Sigmoid colon (tissue), 7 donors: ENCODE results near the gene OPN4. TPM values are rescaled to one million over a fixed set of nuclear protein-coding genes. Genes with fewer than 3 reads are reported as not detected.

ENCODE experiments used
- DNase-seq: peaks from one replicate; pipeline ENCODE4 v3.0.0-alpha.2; 2019
- H3K27ac ChIP-seq, 4 donors: fragments of 200-600 bp; sonication (generic); one replicate each; pipeline ENCODE4 v1.5.1; 2016 to 2019; ENCODE audit warnings: mild to moderate bottlenecking in 1 of 4
- H3K27me3 ChIP-seq, 3 donors: fragments of 200-600 bp; sonication (generic); one replicate each; pipeline ENCODE4 v1.5.1; 2019; ENCODE audit warnings: mild to moderate bottlenecking in 1 of 3
- H3K36me3 ChIP-seq, 4 donors: fragments of 200-600 bp; sonication (generic); one replicate each; pipeline ENCODE4 v1.5.1; 2016 to 2019
- H3K4me1 ChIP-seq, 4 donors: fragments of 200-600 bp; sonication (generic); one replicate each; pipeline ENCODE4 v1.5.1; 2017 to 2019
- H3K4me3 ChIP-seq, 4 donors: fragments of 200-600 bp; sonication (generic); one replicate each; pipeline ENCODE4 v1.5.1; 2017 to 2019; ENCODE audit warnings: mild to moderate bottlenecking in 2 of 4, moderate library complexity in 1 of 4
- H3K9me3 ChIP-seq, 4 donors: fragments of 200-600 bp in 3 of 4; sonication (generic) in 3 of 4; one replicate each; pipeline versions ENCODE4 v1.5.1 to v1.6.1; 2013 to 2019
- EP300 ChIP-seq, 4 donors: sonication (generic); formaldehyde crosslinking; IDR thresholded peaks; one replicate each; pipeline ENCODE4 v1.6.1; 2017; ENCODE audit warnings: antibody characterized with exemption in 4 of 4
- POLR2A ChIP-seq, 2 donors: fragments of 450-650 bp; IDR thresholded peaks; one replicate each; pipeline ENCODE4 v1.6.1; 2016; ENCODE audit warnings: antibody characterized with exemption in 2 of 2, mild to moderate bottlenecking in 2 of 2, moderate library complexity in 2 of 2
- POLR2AphosphoS5 ChIP-seq, 4 donors: sonication (generic); formaldehyde crosslinking; IDR thresholded peaks; one replicate each; pipeline ENCODE4 v1.6.1; 2017; ENCODE audit warnings: antibody characterized with exemption in 4 of 4
- WGBS, 2 donors: extraction: QIAGEN DNeasy Blood & Tissue Kit; methylation state at CpG; one replicate each; pipeline ENCODE4 v1.1.7; 2013; 5-methylcytosine and 5-hydroxymethylcytosine counted together
- intact Hi-C: fragments of 100-400 bp; cut with DNase I; formaldehyde crosslinking; loops from one replicate; pipeline ENCODE4 v1.15.1; 2023
- polyA plus RNA-seq, 3 donors: library from polyadenylated mRNA; stranded (reverse); fragments of 200-250 nt; gene quantifications; one replicate each; pipeline ENCODE4 v1.2.3, GENCODE V29; 2013
- total RNA-seq, 4 donors: library from RNA; depleted of rRNA; stranded (reverse); fragments of >200 nt; gene quantifications; one replicate each; pipeline ENCODE4 v1.1.0, GENCODE V29; 2016
- TF ChIP-seq, protein P1 (sequence below), 4 experiments: fragments of 450-650 bp in 3 of 4; fragments of 200-600 bp in 1 of 4; IDR thresholded peaks; one replicate each; pipeline ENCODE4 v1.5.1; 2016 to 2019; ENCODE audit warnings: antibody characterized with exemption in 4 of 4, mild to moderate bottlenecking in 3 of 4, moderate library complexity in 2 of 4
- donor health status: healthy with polysubstance abuse.
- donor health status: Bipolar disorder and iron deficiency.
- donor health status: healthy.

Gene OPN4
- total and polyA plus RNA-seq, 7 donors = 0.04 TPM; not detected in 6

DNA sequence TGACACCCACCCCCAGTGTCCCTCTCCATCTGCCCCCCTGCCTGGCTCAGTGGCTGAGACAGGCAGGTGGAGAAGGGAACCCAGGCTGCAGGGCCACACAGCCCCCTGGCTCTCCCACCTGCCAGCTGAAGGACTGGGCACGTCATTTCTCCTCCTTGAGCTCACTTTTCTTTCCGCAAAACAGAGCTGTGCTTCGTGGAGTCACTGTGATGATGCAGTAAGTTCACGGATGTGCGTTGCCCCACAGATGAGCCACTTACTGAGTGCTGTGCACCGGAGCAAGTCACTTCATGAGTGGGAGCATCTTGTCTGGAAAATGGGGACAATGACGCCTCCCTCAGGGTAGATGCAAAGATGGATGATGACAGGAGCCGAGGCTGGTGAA is 2.7 kb downstream of the OPN4 start:
- TF ChIP-seq POLR2A (IDR thresholded peaks at IDR 0.05) (no peak), POLR2AphosphoS5 (IDR thresholded peaks at IDR 0.05) (no peak), EP300 (IDR thresholded peaks at IDR 0.05) (no peak)
- TF ChIP-seq, protein P1, sequence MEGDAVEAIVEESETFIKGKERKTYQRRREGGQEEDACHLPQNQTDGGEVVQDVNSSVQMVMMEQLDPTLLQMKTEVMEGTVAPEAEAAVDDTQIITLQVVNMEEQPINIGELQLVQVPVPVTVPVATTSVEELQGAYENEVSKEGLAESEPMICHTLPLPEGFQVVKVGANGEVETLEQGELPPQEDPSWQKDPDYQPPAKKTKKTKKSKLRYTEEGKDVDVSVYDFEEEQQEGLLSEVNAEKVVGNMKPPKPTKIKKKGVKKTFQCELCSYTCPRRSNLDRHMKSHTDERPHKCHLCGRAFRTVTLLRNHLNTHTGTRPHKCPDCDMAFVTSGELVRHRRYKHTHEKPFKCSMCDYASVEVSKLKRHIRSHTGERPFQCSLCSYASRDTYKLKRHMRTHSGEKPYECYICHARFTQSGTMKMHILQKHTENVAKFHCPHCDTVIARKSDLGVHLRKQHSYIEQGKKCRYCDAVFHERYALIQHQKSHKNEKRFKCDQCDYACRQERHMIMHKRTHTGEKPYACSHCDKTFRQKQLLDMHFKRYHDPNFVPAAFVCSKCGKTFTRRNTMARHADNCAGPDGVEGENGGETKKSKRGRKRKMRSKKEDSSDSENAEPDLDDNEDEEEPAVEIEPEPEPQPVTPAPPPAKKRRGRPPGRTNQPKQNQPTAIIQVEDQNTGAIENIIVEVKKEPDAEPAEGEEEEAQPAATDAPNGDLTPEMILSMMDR (IDR thresholded peaks at IDR 0.05) = no peak
- no peaks in the 10 kb centered on the region for H3K27me3 ChIP-seq
- H3K4me1 ChIP-seq = peaks cover 0 to 10% (median 10%) of the 10 kb centered on the region in 4 donors
- H3K36me3 ChIP-seq = no peaks in the 10 kb centered on the region
- H3K27ac ChIP-seq = no peak overlapping the region
- no peak overlapping the region for H3K4me3 ChIP-seq
- H3K9me3 ChIP-seq = no peaks in the 10 kb centered on the region
- 88 to 92% methylated on average over 8 of the region's 8 CpGs for WGBS, 2 donors
- intact Hi-C loops = no loop called here
- peak; percentile 27 for DNase-seq

DNA sequence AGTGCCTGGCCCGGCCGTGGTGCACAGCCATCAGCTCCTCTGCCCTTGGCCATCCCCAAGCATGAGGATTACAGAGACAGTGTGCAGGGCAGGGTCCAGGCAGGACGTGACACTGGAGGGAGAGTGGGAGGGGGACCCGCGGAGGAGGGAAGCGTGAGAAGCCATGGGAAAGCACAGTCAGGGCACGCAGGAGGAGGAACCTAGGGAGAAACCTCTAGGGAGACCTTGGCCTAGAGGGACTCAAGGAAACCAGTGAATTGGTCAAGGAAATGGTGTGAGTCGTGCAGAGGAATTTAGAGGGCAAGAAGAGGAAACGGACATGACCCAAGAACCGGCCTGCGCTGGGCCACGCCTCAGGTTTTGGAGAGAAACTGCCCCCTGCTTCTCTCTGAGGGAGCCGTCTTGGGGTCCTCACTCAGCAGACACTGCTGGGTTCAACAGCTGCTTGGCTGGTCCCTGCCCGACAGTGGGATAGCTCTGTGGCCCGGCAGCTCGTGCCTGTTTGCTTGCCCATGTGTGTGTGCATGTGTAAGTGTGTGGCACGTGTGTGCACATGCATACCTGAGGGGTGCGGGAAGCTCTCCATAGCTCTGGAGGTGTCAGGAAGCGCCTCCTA is 3.2 kb downstream of the OPN4 start:
- no peaks in the 10 kb centered on the region for H3K36me3 ChIP-seq
- no peak overlapping the region for H3K4me3 ChIP-seq
- DNase-seq = peak; percentile 56
- no peak for TF ChIP-seq EP300 (IDR thresholded peaks at IDR 0.05)
- WGBS, 2 donors = 81 to 82% methylated on average over 19 of the region's 19 CpGs
- intact Hi-C loops = no loop called here
- H3K27ac ChIP-seq = no peak overlapping the region
- H3K9me3 ChIP-seq = no peaks in the 10 kb centered on the region
- no peaks in the 10 kb centered on the region for H3K27me3 ChIP-seq
- H3K4me1 ChIP-seq = peaks cover 0 to 13% (median 12%) of the 10 kb centered on the region in 4 donors

DNA sequence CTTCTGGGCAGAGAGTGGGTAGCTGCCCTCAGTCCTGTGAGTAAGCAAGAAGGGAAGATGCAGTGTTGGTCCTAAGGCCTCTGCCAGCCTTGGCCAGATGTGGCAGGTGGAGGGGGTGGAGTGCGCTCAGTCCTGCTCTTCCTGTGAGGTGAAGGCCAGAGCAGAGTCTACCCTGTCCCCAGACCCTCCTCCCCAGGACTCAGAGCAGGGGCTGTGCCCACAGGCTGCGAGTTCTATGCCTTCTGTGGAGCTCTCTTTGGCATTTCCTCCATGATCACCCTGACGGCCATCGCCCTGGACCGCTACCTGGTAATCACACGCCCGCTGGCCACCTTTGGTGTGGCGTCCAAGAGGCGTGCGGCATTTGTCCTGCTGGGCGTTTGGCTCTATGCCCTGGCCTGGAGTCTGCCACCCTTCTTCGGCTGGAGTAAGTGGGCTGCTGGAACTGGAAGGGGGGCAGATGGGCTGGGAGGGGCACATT is 4.0 kb downstream of the OPN4 start:
- no peaks in the 10 kb centered on the region for H3K36me3 ChIP-seq
- H3K4me1 ChIP-seq = peaks cover 0 to 13% (median 12%) of the 10 kb centered on the region in 4 donors
- DNase-seq = peak; percentile 53
- WGBS, 2 donors = 85 to 91% methylated on average over 12 of the region's 12 CpGs
- no peak overlapping the region for H3K27ac ChIP-seq
- TF ChIP-seq POLR2AphosphoS5 (IDR thresholded peaks at IDR 0.05) (no peak), EP300 (IDR thresholded peaks at IDR 0.05) (no peak), POLR2A (IDR thresholded peaks at IDR 0.05) (no peak)
- TF ChIP-seq, protein P1 (IDR thresholded peaks at IDR 0.05) = no peak
- no peaks in the 10 kb centered on the region for H3K9me3 ChIP-seq
- no peaks in the 10 kb centered on the region for H3K27me3 ChIP-seq
- H3K4me3 ChIP-seq = no peak overlapping the region
- intact Hi-C loops = no loop called here

DNA sequence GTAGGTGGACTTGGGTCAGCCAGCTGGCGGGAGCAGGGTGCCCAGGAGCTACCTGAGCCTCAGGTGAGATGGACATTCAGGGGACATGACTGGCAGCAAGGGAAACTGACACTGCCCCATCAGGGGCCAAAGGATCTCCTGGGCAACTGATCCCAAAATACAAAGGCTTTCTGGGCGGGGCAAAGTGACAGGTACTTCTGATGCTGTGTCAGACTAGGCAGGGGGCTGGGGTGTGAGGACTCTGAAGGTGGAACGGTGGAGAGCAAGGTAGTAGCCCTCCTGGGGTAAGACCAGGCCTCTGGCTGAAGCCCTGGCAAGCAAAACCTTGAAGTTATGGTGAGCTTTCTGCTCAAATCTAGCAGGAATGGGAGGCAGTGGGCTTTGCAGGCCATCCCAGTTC is 4.4 kb downstream of the OPN4 start:
- 62 to 77% methylated on average over 3 of the region's 3 CpGs for WGBS, 2 donors
- H3K9me3 ChIP-seq = no peaks in the 10 kb centered on the region
- no peak overlapping the region for H3K4me3 ChIP-seq
- no peak overlapping the region for H3K27ac ChIP-seq
- TF ChIP-seq POLR2A (IDR thresholded peaks at IDR 0.05) (no peak), POLR2AphosphoS5 (IDR thresholded peaks at IDR 0.05) (no peak), EP300 (IDR thresholded peaks at IDR 0.05) (no peak)
- TF ChIP-seq, protein P1 (IDR thresholded peaks at IDR 0.05) = no peak
- peaks cover 0 to 13% (median 12%) of the 10 kb centered on the region in 4 donors for H3K4me1 ChIP-seq
- no peaks in the 10 kb centered on the region for H3K36me3 ChIP-seq
- H3K27me3 ChIP-seq = no peaks in the 10 kb centered on the region
- no peak for DNase-seq
- intact Hi-C loops = no loop called here

DNA sequence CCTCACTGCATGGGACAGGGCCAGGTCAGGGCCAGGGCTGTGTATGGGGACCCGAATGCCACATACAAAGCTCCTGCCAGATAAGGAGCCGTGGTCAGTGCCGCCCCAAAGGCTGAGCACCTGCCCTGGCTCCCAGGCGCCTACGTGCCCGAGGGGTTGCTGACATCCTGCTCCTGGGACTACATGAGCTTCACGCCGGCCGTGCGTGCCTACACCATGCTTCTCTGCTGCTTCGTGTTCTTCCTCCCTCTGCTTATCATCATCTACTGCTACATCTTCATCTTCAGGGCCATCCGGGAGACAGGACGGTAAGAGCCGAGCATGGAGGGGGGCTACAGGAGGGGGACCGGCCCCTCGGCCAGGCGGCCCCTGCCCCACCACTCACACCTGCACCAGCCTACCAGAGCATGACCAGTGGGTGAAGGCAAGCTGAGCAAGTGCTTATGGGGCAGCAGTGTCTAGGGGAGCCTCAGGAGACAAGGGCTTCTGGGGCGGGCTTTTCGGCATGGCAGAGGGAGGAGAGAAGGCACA is 4.9 kb downstream of the OPN4 start:
- DNase-seq = peak; percentile 53
- H3K27me3 ChIP-seq = no peaks in the 10 kb centered on the region
- no peak overlapping the region for H3K27ac ChIP-seq
- WGBS, 2 donors = 89% methylated on average over 19 of the region's 19 CpGs
- intact Hi-C loops = no loop called here
- no peaks in the 10 kb centered on the region for H3K9me3 ChIP-seq
- no peaks in the 10 kb centered on the region for H3K36me3 ChIP-seq
- H3K4me3 ChIP-seq = no peak overlapping the region
- no peak for TF ChIP-seq EP300 (IDR thresholded peaks at IDR 0.05)
- TF ChIP-seq POLR2A (IDR thresholded peaks at IDR 0.05) = no peak
- no peak for TF ChIP-seq POLR2AphosphoS5 (IDR thresholded peaks at IDR 0.05)
- TF ChIP-seq, protein P1 (IDR thresholded peaks at IDR 0.05) = no peak
- H3K4me1 ChIP-seq = peaks cover 0 to 16% (median 13%) of the 10 kb centered on the region in 4 donors
